Right ventricle myocardium inferior (tissue), 1 donor: ENCODE data around the gene CARD10. TPM values are rescaled to one million over a fixed set of nuclear protein-coding genes. Genes with fewer than 3 reads are reported as not detected.
"Not testable (repeated sequence)": the region's sequence is repeated elsewhere in the genome, so short reads cannot be mapped to it uniquely, and the experiment has no call there.

Experiments used
- ATAC-seq: fragments of 200-7000 bp; cut with Tn5 transposase; one replicate; pipeline ENCODE4 v1.9.1; 2020; ENCODE audit warnings: mild to moderate bottlenecking, moderate library complexity
- DNase-seq: peaks from one replicate; pipeline ENCODE4 v3.0.0; 2021; ENCODE audit errors: missing footprints
- intact Hi-C: fragments of 100-400 bp; cut with DNase I; formaldehyde crosslinking; loops from one replicate; pipeline ENCODE4 v1.11.0; 2022
- total RNA-seq: library from RNA; stranded (reverse); fragmentation: NEBNext Ultra II Directional; extraction: Animal tissue kit (Norgen Biotek cat#: 25700); gene quantifications from one replicate; pipeline ENCODE4 v1.2.1, GENCODE V29; 2021
- donor health status: DM: no; HTN: yes; CAD: no; lungs with severe emphysema.

Gene CARD10
- total RNA-seq, 1 donor from 2014 or later = 10.3 TPM

- intact Hi-C loops = loop anchor here (1.0 to 5.0 kb wide), 3 partner anchors 29 to 144 kb away; no protein-coding TSS in a partner anchor
- ATAC-seq (peak; percentile 99), DNase-seq (peak; percentile 96)
These were observed 19.6 kb upstream of the CARD10 start for GRCh38 chr22:37538590-37539357.

- DNase-seq (no peak), ATAC-seq (no peak)
- intact Hi-C loops = loop anchor here (5.0 kb wide), 1 partner anchor 147 kb away; no protein-coding TSS in a partner anchor
These were observed 15.9 kb upstream of the CARD10 start for GRCh38 chr22:37535159-37535558.

DNA sequence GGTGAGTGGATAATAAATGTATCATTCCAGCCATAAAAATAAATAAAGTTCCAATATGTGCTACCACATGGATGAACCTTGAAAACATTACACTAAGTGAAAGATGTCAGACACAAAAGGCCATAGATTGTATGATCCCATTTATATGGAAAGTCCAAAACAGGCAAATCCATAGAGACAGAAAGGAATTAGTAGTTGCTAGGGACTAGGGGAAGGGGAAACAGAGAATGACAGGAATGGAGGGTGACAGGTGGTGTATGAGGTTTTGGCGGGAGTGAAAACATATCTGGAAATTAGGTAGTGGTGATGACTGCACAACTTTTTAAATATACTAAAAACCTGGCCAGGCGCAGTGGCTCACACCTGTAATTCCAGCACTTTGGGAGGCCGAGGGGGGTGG lies 15.2 kb upstream of the CARD10 start:
- ATAC-seq (no peak), DNase-seq (no peak)
- intact Hi-C loops = no loop called here

DNA sequence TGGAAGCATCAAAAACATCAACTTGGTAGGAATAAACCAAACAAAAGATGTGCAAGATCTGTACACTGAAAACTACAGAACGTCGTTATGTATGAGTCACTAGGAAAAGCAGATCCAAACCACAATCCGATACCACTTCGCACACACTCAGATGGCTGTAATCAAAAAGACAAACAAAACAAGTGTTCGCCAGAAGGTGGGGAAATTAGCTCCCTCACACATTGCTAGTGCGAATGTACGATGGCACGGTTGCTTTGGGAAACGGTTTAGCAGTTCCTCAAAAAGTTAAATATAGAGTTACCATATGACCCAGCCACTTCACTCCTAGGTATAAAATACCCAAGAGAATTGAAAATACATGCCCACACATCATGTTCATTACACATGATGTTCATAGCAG lies 14.8 kb upstream of the CARD10 start:
- intact Hi-C loops = no loop called here
- no peak for DNase-seq

DNA sequence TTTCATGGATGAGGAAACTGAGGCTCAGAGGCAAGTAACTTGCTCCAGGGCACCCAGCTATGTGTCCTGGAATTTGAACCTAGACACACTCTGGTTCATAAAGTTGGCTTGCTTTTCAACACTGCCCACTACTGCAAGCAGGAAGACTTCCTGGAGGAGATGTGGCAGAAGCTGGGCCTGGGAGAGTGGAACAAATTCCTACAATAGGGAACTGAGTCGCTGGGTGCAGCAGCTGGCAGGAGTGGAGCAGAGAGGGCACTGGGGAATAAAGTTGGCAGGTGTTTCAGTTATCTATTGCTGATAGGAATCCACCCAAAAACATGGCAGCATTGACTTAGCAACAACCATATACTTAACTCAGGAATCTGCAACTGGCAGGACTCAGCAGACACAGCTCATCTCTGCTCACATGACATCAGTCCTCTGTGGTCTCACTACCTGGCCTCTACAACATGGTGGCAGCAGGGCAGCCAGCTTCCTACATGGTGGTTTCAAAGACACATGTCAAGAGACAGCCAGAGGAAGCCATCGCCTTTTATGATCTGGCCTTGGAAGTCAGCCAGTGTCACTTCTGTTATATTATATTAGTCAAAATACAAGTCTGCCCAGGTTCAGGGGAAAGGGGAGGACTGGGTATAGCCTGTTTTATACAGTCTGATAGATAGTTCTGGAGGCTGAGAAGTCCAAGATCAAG lies 10.6 kb upstream of the CARD10 start:
- DNase-seq (no peak), ATAC-seq (no peak)
- intact Hi-C loops = no loop called here

More for the DNA sequence above, 14.8 kb upstream of the CARD10 start:
- ATAC-seq = no peak

DNA sequence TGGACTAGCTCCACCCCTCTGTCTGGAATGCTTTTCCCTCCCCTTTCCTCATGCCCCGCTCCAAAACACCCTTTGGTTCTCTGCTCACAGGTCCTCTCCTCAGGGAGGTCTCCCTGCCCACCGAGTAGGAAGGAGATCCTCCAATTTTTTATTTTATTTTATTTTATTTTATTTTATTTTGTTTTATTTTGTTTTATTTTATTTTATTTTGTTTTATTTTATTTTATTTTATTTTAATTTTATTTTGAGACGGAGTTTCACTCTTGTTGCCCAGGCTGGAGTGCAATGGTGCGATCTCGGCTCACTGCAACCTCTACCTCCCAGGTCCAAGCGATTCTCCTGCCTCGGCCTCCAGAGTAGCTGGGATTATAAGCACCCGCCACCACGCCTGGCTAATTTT lies 8.7 kb upstream of the CARD10 start:
- intact Hi-C loops, ATAC-seq, DNase-seq: not testable (repeated sequence)

GRCh38 chr22:37527081-37527752 lies 8.0 kb upstream of the CARD10 start:
- intact Hi-C loops, DNase-seq, ATAC-seq: not testable (repeated sequence)

- DNase-seq (no peak), ATAC-seq (no peak)
- intact Hi-C loops = no loop called here
These were observed 7.2 kb upstream of the CARD10 start for GRCh38 chr22:37526376-37526775.

DNA sequence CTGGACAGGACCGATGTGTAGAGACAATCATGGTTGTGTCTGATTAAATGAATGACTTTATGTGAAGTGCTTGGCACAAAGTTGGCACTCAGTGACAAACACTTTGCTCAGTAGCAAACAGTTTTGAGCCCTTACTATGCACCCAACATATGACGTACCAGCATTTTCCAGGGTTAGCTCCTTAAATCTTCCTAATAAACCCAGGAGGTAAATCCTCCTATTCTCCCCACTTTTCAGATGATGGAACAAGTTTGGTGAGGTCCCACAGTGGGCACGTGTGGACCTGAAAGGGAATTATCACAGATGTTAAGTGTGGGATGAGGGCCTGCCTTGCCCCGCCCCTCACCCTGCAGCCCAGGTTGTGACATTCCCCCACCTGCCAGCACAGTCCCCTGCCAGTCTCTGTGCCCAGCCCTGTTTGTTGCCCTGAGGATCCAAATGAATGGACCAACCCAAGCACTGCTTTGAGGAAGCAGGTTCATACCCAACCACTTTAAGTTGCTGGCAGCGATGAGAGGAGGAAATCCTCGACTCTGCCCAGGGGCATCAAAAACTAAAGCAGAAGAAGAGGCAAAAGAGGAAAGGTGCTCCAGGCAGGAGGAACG lies 6.6 kb upstream of the CARD10 start:
- no peak for ATAC-seq
- DNase-seq = no peak
- intact Hi-C loops = no loop called here

DNA sequence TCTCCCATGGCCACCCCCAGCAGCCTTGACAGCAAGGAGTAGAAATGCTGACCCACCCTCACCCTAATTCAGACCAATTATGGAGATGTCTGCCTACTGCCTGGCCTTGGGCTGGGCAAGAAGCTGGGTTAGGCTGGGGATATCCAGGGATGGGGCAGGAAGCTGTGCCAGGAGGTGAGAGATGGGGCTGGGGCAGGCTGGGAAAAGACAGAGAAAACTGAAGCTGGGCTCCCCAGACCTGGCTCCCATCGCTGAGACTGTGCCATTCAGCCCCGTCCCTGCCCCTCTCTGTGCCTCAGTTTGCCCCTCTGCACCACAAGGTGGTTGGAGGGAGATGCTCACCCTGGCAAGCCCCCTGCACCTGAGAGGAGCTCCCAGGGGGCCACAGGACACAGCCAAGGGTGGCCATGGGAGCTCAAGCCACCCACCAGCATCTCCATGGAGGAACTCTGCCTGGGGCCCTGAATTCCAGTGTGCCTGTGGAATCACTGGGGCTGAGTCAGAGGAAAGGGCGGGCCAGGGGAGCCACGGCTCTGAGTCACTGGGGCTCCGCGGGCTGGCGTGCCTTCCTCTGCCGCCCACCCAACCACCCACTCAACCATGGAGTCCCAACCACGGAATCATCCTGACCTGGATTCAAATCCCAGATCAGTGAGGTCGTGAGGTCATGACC lies 6.0 kb upstream of the CARD10 start:
- intact Hi-C loops = no loop called here
- ATAC-seq = no peak
- no peak for DNase-seq

DNA sequence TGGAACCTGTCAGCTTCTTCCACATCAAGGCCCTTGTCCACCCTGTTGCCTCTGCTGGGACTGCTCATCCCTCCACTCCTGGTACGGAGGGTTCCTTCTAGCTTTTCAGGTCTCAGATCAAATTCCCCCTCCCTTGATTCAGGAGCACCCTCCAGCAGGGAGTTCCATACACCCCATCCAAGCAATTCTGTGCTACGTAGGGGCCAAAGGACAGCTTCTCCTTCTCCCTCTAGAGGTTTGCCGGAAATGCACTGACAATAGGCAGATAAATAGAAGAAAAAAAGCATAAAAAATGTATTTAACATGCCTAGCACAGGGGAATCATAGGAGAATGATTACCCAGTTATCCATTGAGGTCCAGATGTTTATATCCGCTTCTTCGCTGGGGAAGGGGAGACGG lies 3.3 kb upstream of the CARD10 start:
- ATAC-seq (no peak), DNase-seq (no peak)
- intact Hi-C loops = no loop called here

GRCh38 chr22:37521236-37521739 lies 2.1 kb upstream of the CARD10 start:
- no peak for ATAC-seq
- intact Hi-C loops = no loop called here
- DNase-seq = no peak

DNA sequence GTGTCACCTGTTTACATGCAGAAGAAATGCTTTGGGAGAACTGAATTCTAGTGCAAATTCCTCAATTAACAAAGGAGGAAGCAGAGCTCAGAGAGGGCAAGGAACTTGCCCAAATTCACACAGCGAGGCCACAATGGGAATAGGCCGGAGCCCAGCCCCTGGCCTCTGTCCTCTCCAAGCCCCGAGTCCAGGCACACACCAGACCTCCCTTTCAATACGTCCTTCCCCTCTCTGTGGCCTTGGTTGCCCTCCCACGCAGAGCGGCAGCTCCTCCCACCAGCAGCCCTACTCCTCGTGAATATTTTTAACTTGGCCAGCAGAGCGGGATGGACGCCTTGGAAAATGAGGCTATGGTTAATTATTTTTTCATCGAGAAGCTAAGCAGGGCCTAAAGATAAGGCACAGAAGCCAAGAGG lies 1.6 kb upstream of the CARD10 start:
- intact Hi-C loops = no loop called here
- DNase-seq (no peak), ATAC-seq (no peak)

DNA sequence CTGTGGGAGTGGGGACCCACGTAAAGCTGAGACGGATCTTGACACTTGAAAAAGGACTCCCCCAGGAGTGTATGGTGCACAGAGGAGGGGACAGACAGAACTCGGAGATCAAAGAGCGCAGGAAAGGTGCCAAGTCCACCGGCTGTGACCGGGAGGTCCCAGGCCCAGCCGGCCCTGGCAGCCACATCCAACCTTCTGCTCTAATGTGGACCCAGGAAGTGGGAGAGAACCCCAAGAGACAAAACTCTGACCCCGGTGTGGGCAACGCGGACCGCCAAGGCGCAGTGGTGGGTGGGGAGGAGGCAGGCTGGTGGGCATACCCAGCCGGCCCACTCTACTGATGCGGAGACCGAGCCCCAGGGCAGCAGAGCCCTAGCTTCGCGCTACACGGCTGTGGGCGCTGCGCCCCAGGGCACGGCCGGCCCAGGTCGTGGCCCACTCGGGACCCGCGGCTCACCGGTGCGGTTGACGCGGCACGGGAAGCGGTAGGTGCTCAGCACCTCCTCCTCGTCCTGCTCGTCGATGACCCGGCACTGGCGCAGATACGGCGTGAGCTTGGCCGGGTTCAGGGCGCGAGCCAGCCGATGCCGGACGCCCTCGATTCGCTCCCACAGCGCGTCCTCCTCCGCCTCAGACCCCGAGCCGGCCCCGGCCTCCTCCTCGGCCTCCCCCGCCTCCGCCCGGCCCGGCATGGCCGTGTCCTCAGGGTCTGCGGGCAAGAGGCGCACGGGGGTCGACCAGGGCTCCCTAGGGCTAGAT lies 527 bp downstream of the CARD10 start:
- DNase-seq (no peak), ATAC-seq (no peak)
- intact Hi-C loops = no loop called here

DNA sequence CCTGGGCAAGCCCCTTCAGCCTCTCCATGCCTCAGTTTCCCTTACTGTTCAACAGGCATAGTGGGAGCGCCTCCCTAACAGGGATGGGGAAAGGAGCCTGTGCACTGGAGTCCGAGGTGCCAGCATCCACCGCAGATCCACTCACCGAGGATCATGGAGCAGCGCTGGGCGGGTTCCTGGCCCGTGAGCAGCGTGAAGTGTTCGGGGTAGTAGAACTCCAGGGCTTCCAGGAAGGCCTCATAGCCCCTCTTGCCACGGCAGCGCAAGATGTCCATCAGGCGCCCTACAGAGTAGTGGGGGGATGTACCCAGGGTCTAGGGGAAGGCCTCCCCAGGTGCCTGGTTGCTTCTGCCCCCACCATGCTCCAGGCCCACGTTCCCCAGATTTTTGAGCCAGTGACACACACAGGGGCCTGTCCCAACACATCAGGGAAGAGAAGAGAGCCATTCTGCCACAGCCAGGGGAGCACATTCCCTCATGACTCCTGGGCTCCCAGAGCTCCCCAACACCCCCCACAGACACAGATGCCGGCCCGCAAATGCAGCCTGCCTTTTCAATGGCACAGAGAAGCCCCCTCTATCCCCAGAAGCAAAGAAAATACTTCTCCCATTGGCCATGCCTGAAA lies 1.3 kb downstream of the CARD10 start:
- intact Hi-C loops = no loop called here
- DNase-seq (no peak), ATAC-seq (no peak)

GRCh38 chr22:37516456-37516855 lies 2.8 kb downstream of the CARD10 start:
- no peak for ATAC-seq
- no peak for DNase-seq
- intact Hi-C loops = no loop called here

DNA sequence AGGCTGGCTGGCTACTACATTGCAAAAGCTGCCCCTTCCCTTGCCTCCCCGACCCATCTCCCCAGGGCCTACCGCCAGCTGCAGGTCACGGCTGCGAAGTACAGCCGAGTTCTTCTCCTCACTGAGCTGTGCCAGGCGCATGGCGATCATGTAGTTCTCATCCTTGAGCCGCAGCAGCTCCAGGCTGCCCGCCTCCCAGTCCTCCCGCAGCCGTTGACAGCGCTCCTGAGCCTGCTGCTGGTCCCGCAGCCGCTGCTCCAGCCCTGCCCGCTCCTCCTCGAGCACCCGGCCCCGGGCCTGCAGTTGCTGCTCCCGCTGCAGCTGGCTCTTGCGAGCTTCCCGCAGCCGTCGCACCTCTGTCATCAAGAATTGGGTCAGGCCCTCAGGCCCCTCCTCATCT lies 3.3 kb downstream of the CARD10 start:
- ATAC-seq (no peak), DNase-seq (no peak)
- intact Hi-C loops = no loop called here
